Bronchial epithelial cell (primary cell): Measurements from ENCODE around the gene SCAMP4. TPM values are rescaled to one million over a fixed set of nuclear protein-coding genes. Genes with fewer than 3 reads are reported as not detected.

Source experiments
- DNase-seq: peaks from one replicate; pipeline ENCODE4 v3.0.0-alpha.2; 2010; ENCODE audit warnings: low read depth
- FAIRE-seq: peaks from 2 replicates; lab custom pipeline; 2011; peaks lifted over from hg19 to GRCh38; lab: Jason Lieb, UNC
- H3K27me3 ChIP-seq: 2 replicates; pipeline ENCODE4 v1.5.1; 2011; ENCODE audit warnings: low read length; ENCODE audit not compliant: control insufficient read depth, insufficient read depth
- H3K36me3 ChIP-seq: 2 replicates; pipeline ENCODE4 v1.5.1; 2011; ENCODE audit warnings: low read length; ENCODE audit not compliant: control insufficient read depth, insufficient read depth
- H3K4me3 ChIP-seq: 2 replicates; pipeline ENCODE4 v1.5.1; 2011; ENCODE audit warnings: mild to moderate bottlenecking, low read depth, low read length, control low read depth
- CTCF ChIP-seq: IDR thresholded peaks from 2 replicates; pipeline ENCODE4 v1.5.1; 2011; ENCODE audit warnings: mild to moderate bottlenecking, moderate library complexity, low read length, control low read depth, inconsistent platforms; ENCODE audit not compliant: insufficient read depth, severe bottlenecking
- total RNA-seq: library from RNA; depleted of rRNA; stranded (reverse); fragments of >200 nt; gene quantifications from 2 replicates; pipeline ENCODE4 v1.2.1, GENCODE V29; 2014

Gene SCAMP4
- total RNA-seq, 1 donor from 2014 or later, result 14.2 TPM

DNA sequence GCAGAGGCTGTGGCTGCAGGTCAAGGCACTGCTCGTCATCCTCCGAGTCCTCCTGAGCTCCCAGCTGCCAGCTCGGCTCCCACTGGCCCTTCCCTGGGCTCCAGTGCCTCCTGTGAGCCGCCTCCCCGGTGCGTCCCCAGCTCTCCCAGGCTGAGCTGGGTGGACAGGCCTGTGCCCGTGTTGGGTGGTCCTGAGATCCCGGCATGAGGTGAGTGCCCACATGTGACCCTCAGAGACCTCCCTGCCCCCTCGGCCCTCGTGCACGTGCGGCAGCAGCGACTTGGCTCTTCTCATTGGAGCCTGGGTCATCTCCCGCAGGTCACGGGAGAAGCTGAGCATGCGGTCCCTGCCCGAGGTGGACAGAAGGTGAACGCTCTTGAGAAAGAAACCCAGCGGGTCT, 15.4 kb downstream of the SCAMP4 start:
- Histone ChIP-seq H3K27me3 (no peaks in the 10 kb centered on the region), H3K36me3 (peaks cover 25% of the 10 kb centered on the region), H3K4me3 (no peak overlapping the region)
- no peak for DNase-seq
- FAIRE-seq, result no peak
- TF ChIP-seq CTCF, result no peak

- no peak for FAIRE-seq
- H3K36me3 ChIP-seq, result peaks cover 25% of the 10 kb centered on the region
These were observed 16.1 kb downstream of the SCAMP4 start for GRCh38 chr19:1921326-1921725.

GRCh38 chr19:1921825-1922224, 16.6 kb downstream of the SCAMP4 start:
- peaks cover 25% of the 10 kb centered on the region for H3K36me3 ChIP-seq
- no peak for TF ChIP-seq CTCF
- no peak overlapping the region for H3K4me3 ChIP-seq
- DNase-seq, result no peak
- FAIRE-seq, result no peak
- H3K27me3 ChIP-seq, result no peaks in the 10 kb centered on the region

More at GRCh38 chr19:1921326-1921725, 16.1 kb downstream of the SCAMP4 start:
- H3K27me3 ChIP-seq, result no peaks in the 10 kb centered on the region
- no peak overlapping the region for H3K4me3 ChIP-seq
- no peak for TF ChIP-seq CTCF
- DNase-seq, result no peak

DNA sequence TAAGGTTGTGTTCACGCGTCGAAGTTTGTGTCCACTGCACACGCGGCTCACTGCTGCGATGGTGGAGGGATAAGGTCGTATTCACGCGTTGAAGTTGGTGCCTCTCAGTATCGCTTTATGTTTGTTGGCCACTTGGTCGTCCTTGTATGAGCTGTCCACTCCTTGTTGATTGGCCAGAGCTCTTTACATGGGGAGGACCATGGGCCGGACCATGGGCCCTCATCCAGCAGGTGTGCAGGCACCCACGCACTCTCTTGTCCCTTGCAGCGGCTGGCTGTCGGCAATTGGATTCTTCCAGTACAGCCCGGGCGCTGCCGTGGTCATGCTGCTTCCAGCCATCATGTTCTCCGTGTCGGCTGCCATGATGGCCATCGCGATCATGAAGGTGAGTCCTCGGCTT, 17.6 kb downstream of the SCAMP4 start:
- Histone ChIP-seq H3K4me3 (no peak overlapping the region), H3K36me3 (peaks cover 24% of the 10 kb centered on the region), H3K27me3 (no peaks in the 10 kb centered on the region)
- FAIRE-seq, result peak; percentile 91
- no peak for TF ChIP-seq CTCF
- DNase-seq, result no peak

- Histone ChIP-seq H3K27me3 (no peaks in the 10 kb centered on the region), H3K4me3 (no peak overlapping the region), H3K36me3 (peaks cover 21% of the 10 kb centered on the region)
- no peak for FAIRE-seq
- DNase-seq, result no peak
- no peak for TF ChIP-seq CTCF
These were observed 18.1 kb downstream of the SCAMP4 start for GRCh38 chr19:1923319-1923718.

DNA sequence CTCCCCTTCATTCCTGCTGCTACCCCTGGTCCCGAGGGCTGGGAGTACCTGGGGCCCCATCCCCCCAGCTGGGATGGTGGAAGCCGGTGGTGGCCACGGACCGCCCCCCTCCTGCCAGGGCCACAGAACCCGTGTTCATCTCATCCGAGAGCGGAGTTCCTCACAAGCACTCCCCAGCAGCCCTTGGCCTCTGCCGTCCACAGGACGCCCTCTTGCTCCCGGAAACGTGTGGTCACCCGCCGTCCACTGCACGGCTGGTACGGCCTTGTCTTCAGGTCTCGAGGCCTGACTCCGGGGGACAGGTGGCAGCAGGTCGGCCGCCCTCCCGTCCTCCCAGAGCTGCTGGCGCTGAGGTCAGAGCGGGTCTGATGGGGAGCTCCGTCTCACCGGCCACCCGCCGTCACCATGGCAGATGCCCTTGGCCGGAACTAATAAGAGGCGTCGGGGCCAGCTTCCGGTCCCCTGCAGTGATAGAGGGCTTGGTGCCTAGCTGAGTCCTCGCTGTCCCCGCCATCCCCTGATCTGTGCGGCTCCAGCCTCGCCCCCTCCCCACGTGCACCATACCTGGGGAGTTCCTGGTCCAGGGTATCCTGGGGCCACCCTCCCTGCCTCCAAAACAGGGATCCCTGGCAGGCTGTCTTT, 19.2 kb downstream of the SCAMP4 start:
- Histone ChIP-seq H3K27me3 (no peaks in the 10 kb centered on the region), H3K36me3 (peaks cover 21% of the 10 kb centered on the region), H3K4me3 (no peak overlapping the region)
- TF ChIP-seq CTCF, result no peak
- no peak for DNase-seq
- no peak for FAIRE-seq
